Mucosa of descending colon (tissue), 3 donors: Measurements from ENCODE around the gene SMARCC2. TPM values are rescaled to one million over a fixed set of nuclear protein-coding genes. Genes with fewer than 3 reads are reported as not detected.

Experiments used
- ATAC-seq: fragments of 200-7000 bp; cut with Tn5 transposase; one replicate; pipeline ENCODE4 v1.9.1; 2020; ENCODE audit warnings: mild to moderate bottlenecking, moderate library complexity
- DNase-seq, 3 donors: peaks; one replicate each; pipeline ENCODE4 v3.0.0-alpha.2; 2020
- H3K36me3 ChIP-seq: fragments of 200-600 bp; one replicate; pipeline ENCODE4 v1.8.0; 2021; ENCODE audit warnings: low read depth, mild to moderate bottlenecking
- H3K4me1 ChIP-seq: fragments of 200-600 bp; one replicate; pipeline ENCODE4 v1.8.0; 2021; ENCODE audit warnings: low read depth, mild to moderate bottlenecking
- H3K4me3 ChIP-seq: fragments of 200-600 bp; one replicate; pipeline ENCODE4 v1.8.0; 2021; ENCODE audit warnings: mild to moderate bottlenecking
- H3K9me3 ChIP-seq: fragments of 200-600 bp; one replicate; pipeline ENCODE4 v1.8.0; 2021; ENCODE audit warnings: mild to moderate bottlenecking
- CTCF ChIP-seq: fragments of 200-600 bp; IDR thresholded peaks from one replicate; pipeline ENCODE4 v1.8.0; 2022; ENCODE audit warnings: antibody characterized with exemption, mild to moderate bottlenecking
- intact Hi-C, 2 donors: fragments of 100-400 bp; cut with DNase I in 1 of 2; cut with micrococcal nuclease in 1 of 2; formaldehyde crosslinking; loops; one replicate each; pipeline versions ENCODE4 v1.11.0 to v1.11.1; 2022; cut with DNase I, micrococcal nuclease
- total RNA-seq, 3 donors: library from RNA; stranded (reverse); fragmentation: NEBNext Ultra II Directional in 2 of 3; extraction: Animal tissue kit (Norgen Biotek cat#: 25700) in 2 of 3; gene quantifications; one replicate each; pipeline versions ENCODE4 v1.2.1 to v1.2.4, GENCODE V29; 2021 to 2023
- donor health status: DM: no; HTN: no; CAD: no; lungs with moderate emphysema.
- donor health status: DM: no; HTN: no; CAD: no.
- donor health status: DM: no; HTN: yes; CAD: no.

Gene SMARCC2
- total RNA-seq, 3 donors from 2014 or later, result 91.7 to 163 (median 116) TPM

- DNase-seq (peak in 2 of 3 donors; percentile 71 to 85), ATAC-seq (peak; percentile 87)
- no peak overlapping the region for H3K4me3 ChIP-seq
- intact Hi-C loops, result no loop called here
- no peaks in the 10 kb centered on the region for H3K36me3 ChIP-seq
- peak; percentile 42 for TF ChIP-seq CTCF
- H3K4me1 ChIP-seq, result no peaks in the 10 kb centered on the region
- H3K9me3 ChIP-seq, result no peaks in the 10 kb centered on the region
These were observed 17.3 kb upstream of the SMARCC2 start for GRCh38 chr12:56206452-56207166.

GRCh38 chr12:56205445-56205844 is 16.2 kb upstream of the SMARCC2 start:
- ATAC-seq (no peak), DNase-seq (no peak)
- intact Hi-C loops, result no loop called here
- H3K4me1 ChIP-seq, result no peaks in the 10 kb centered on the region
- H3K9me3 ChIP-seq, result no peaks in the 10 kb centered on the region
- no peak for TF ChIP-seq CTCF
- H3K36me3 ChIP-seq, result no peaks in the 10 kb centered on the region
- H3K4me3 ChIP-seq, result no peak overlapping the region

GRCh38 chr12:56204275-56204674 is 15.0 kb upstream of the SMARCC2 start:
- no peak for TF ChIP-seq CTCF
- no peak for ATAC-seq
- H3K9me3 ChIP-seq, result no peaks in the 10 kb centered on the region
- H3K4me3 ChIP-seq, result no peak overlapping the region
- no peak for DNase-seq
- intact Hi-C loops, result no loop called here
- H3K36me3 ChIP-seq, result no peaks in the 10 kb centered on the region
- H3K4me1 ChIP-seq, result no peaks in the 10 kb centered on the region

- TF ChIP-seq CTCF, result no peak
- Histone ChIP-seq H3K9me3 (no peaks in the 10 kb centered on the region), H3K4me3 (no peak overlapping the region), H3K36me3 (no peaks in the 10 kb centered on the region), H3K4me1 (no peaks in the 10 kb centered on the region)
- intact Hi-C loops, result no loop called here
- DNase-seq (no peak), ATAC-seq (no peak)
These were observed 13.6 kb upstream of the SMARCC2 start for GRCh38 chr12:56202838-56203237.

- no peaks in the 10 kb centered on the region for H3K4me1 ChIP-seq
- TF ChIP-seq CTCF, result no peak
- no peak overlapping the region for H3K4me3 ChIP-seq
- no peaks in the 10 kb centered on the region for H3K36me3 ChIP-seq
- H3K9me3 ChIP-seq, result no peaks in the 10 kb centered on the region
- DNase-seq (no peak), ATAC-seq (peak; percentile 51)
- intact Hi-C loops, result no loop called here
These were observed 13.1 kb upstream of the SMARCC2 start for GRCh38 chr12:56202366-56202765.
